BLaER1 treated with 17β-estradiol and CSF1 and Interleukin-3, amounts not matched to agents 10 nM and 100 nM (cell line): Measurements from ENCODE around the gene NAA35.

ENCODE experiments used
- H3K27ac ChIP-seq, 11 experiments: shearing (Covaris generic); formaldehyde crosslinking; 2 replicates each; pipeline ENCODE4 v1.8.1; 2022
- H3K27me3 ChIP-seq, 11 experiments: shearing (Covaris generic); formaldehyde crosslinking; 2 replicates each; pipeline ENCODE4 v1.8.1; 2022
- H3K36me3 ChIP-seq, 11 experiments: shearing (Covaris generic); formaldehyde crosslinking; 2 replicates each; pipeline ENCODE4 v1.8.1; 2022
- H3K4me1 ChIP-seq, 10 experiments: shearing (Covaris generic); formaldehyde crosslinking; 2 replicates each; pipeline ENCODE4 v1.8.1; 2022
- H3K4me2 ChIP-seq, 11 experiments: shearing (Covaris generic); formaldehyde crosslinking; 2 replicates each; pipeline ENCODE4 v1.8.1; 2022
- H3K4me3 ChIP-seq, 10 experiments: shearing (Covaris generic); formaldehyde crosslinking; 2 replicates each; pipeline ENCODE4 v1.8.1; 2022
- H3K9ac ChIP-seq, 11 experiments: shearing (Covaris generic); formaldehyde crosslinking; 2 replicates each; pipeline ENCODE4 v1.8.1; 2022
- H3K9me3 ChIP-seq, 11 experiments: shearing (Covaris generic); formaldehyde crosslinking; replicated peaks in 1 of 11; 2 replicates each; pipeline ENCODE4 v1.8.1; 2022
- H4K20me1 ChIP-seq, 11 experiments: shearing (Covaris generic); formaldehyde crosslinking; 2 replicates each; pipeline ENCODE4 v1.8.1; 2022
- Cebpa-rat ChIP-seq, 11 experiments: shearing (Covaris generic); IDR thresholded peaks; 2 replicates each; pipeline ENCODE4 v1.8.1; 2022

Gene NAA35

GRCh38 chr9:86061972-86062739 is 121.2 kb downstream of the NAA35 start:
- Histone ChIP-seq H3K36me3 (peaks cover 0 to 63% (median 28%) of the 10 kb centered on the region in 11 experiments; a peak in 17 of 22 replicates), H3K4me3 (no peak overlapping the region), H3K9ac (no peak overlapping the region), H3K9me3 (no peaks in the 10 kb centered on the region), H3K4me2 (no peak overlapping the region), H3K4me1 (no peaks in the 10 kb centered on the region), H3K27ac (no peak overlapping the region), H3K27me3 (no peaks in the 10 kb centered on the region), H4K20me1 (peaks cover 0 to 36% (median 9%) of the 10 kb centered on the region in 11 experiments; a peak in 9 of 22 replicates)
- TF ChIP-seq Cebpa-rat (IDR thresholded peaks at IDR 0.05) = no peak

DNA sequence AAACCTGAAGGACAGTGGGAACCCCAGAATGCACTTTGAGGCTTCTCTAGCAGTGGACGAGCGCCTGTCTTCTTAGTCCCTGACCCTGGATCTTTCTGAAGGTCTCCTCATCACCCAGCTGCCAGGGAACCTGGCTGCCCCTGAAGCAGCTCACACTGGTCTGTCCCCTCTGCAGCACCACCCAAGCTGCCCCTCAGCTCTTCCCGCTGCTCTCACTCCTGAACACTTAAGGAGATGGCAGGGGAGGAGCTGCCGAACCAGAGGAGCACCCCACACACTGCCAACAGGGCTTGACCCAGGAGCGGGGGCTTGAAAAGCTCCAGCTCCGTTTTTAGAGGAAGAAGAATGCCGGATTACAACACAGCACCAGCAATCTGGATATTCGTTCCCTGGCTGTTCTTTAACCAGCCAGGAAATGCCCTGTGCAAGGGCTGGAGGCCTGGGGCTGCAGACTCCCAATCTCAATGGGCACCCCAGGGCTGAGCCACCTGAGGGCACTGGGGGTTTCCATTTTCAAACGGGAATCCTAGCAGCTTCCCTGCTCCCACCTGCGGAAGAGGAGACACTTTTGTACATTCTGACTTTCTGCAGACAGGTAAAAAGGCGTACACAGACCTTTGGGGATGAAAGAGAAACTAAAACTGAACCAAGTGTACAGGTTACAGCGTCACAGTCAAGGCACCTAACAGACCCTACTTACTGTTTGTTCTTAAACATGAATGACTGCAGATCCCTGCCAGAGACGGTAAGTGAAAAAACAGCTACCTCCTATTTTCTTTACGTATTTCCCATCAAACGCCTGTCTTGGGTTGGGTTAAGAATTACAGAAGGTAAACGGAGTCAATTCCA is 122.1 kb downstream of the NAA35 start:
- H4K20me1 ChIP-seq = peaks cover 0 to 31% (median 9%) of the 10 kb centered on the region in 11 experiments; a peak in 9 of 22 replicates
- no peaks in the 10 kb centered on the region for H3K4me1 ChIP-seq
- no peaks in the 10 kb centered on the region for H3K27me3 ChIP-seq
- no peak overlapping the region for H3K4me2 ChIP-seq
- no peak for TF ChIP-seq Cebpa-rat (IDR thresholded peaks at IDR 0.05)
- H3K36me3 ChIP-seq = peaks cover 0 to 63% (median 24%) of the 10 kb centered on the region in 11 experiments; a peak in 17 of 22 replicates
- H3K27ac ChIP-seq = no peak overlapping the region
- no peak overlapping the region for H3K4me3 ChIP-seq
- H3K9ac ChIP-seq = no peak overlapping the region
- H3K9me3 ChIP-seq = no peaks in the 10 kb centered on the region

DNA sequence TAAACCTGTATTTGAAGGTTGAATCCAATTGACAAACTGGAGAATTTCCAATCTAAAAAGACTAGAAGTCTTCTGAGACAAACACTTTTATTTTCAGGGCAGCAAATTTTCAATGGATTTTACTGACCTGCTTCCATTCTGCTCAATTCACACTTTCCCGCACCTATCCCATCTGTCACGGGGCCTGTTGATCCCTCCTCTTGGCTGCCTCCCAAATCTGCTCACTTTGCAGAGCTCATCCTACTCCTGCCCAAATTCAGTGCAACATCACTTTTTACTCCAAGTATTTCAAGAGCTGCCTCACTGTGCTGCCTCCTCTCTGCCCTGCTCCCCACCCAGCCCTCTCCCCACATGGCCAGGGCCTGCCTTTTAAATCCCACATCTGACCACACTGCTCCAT is 123.3 kb downstream of the NAA35 start:
- Histone ChIP-seq H3K9me3 (no peaks in the 10 kb centered on the region), H3K9ac (no peak overlapping the region), H3K4me1 (peaks cover 0 to 2% (median 0%) of the 10 kb centered on the region in 10 experiments; a peak in 6 of 20 replicates), H4K20me1 (peaks cover 0 to 31% (median 9%) of the 10 kb centered on the region in 11 experiments; a peak in 9 of 22 replicates), H3K27ac (no peak overlapping the region), H3K4me3 (no peak overlapping the region), H3K27me3 (no peaks in the 10 kb centered on the region), H3K4me2 (no peak overlapping the region), H3K36me3 (peaks cover 0 to 59% (median 22%) of the 10 kb centered on the region in 11 experiments; a peak in 16 of 22 replicates)
- TF ChIP-seq Cebpa-rat (IDR thresholded peaks at IDR 0.05) = no peak

DNA sequence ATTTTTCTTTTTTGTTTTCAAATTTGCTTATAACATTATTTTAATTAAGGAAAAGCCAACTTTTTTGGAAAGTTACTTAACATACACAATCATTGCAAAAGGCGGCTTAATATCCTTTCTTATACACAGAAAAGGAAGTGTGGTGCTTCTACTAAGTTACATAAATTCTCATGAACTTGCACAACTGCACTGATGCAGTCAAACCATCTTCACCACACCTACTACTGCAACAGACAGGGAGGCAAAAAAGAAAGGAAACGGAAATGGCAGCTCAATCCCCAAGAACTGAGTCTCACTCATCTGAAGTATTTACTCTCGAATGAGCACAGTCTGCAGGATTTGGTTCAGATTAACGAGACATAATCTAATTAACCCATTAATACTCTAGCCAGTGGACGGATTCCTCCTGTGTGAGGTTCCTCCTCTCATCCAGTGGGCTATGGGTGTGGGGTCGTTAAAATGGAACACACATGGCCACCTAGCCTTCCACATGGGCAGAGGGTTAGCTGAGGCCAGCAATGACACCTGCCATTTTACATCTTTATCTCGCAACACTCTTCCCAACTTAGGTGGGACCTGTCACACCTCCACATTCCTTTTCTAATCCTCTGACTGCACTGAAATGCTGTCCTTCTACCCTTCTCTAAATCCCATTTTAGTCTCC is 128.4 kb downstream of the NAA35 start:
- H3K4me2 ChIP-seq = peak overlapping the region in 1 of 11 experiments; percentile 44; a peak in 2 of 22 replicates
- no peaks in the 10 kb centered on the region for H3K9me3 ChIP-seq
- no peak overlapping the region for H3K27ac ChIP-seq
- no peak overlapping the region for H3K9ac ChIP-seq
- H3K27me3 ChIP-seq = no peaks in the 10 kb centered on the region
- TF ChIP-seq Cebpa-rat (IDR thresholded peaks at IDR 0.05) = no peak
- H4K20me1 ChIP-seq = peaks cover 0 to 17% (median 2%) of the 10 kb centered on the region in 11 experiments; a peak in 4 of 22 replicates
- H3K4me3 ChIP-seq = no peak overlapping the region
- H3K36me3 ChIP-seq = peaks cover 6 to 86% (median 35%) of the 10 kb centered on the region in 11 experiments; a peak in 19 of 22 replicates
- H3K4me1 ChIP-seq = peaks cover 0 to 9% (median 0%) of the 10 kb centered on the region in 10 experiments; a peak in 7 of 20 replicates
